ENCODE data around the gene SLC13A1. TPM values are rescaled to one million over a fixed set of nuclear protein-coding genes. Genes with fewer than 3 reads are reported as not detected.

SLC13A1 gene
- total RNA-seq, 1 experiment from 2014 or later, result 0.04 TPM

DNA sequence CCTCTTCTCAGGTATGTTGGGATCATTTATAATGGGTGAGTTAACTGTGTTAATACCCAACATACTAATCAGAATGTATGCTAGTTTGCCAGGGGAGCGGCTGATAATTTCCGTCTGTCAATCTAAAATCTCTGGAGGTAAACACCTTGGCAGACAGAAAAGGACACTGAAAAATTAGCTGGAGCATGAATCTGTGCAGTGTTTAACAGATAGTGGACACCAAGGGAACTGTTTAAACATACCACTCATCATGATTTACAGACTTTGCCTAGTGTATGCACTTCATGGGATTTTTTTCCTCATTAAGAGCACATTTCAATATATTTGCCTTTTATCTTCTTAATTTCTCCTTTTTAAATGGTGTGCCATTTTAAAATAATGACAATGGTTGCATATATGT is 68.2 kb downstream of the SLC13A1 start:
- POLR2A ChIA-PET, result no interaction called here
- Mint-ChIP-seq H3K27me3 (ENCODE audit: low read depth) (no peaks in the 10 kb centered on the region), H3K27ac (no peak overlapping the region), H3K4me1 (no peaks in the 10 kb centered on the region), H3K9me3 (no peaks in the 10 kb centered on the region), H3K36me3 (no peaks in the 10 kb centered on the region), H3K4me3 (no peak overlapping the region)
- CTCF ChIA-PET, result interaction anchor here (1.0 to 1.2 kb wide), 2 partner anchors 12 to 61 kb away, joined by 3 to 5 read pairs; no protein-coding TSS in a partner anchor
- no peak for TF ChIP-seq RELA (CRISPR knock-in tag; IDR thresholded peaks at IDR 0.05; ENCODE audit: borderline replicate concordance)
- no peak for TF ChIP-seq ZNF396 (CRISPR knock-in tag; IDR thresholded peaks at IDR 0.05; ENCODE audit: borderline replicate concordance)
- no peak for ATAC-seq
- no peak for DNase-seq (ENCODE audit: low spot score)

DNA sequence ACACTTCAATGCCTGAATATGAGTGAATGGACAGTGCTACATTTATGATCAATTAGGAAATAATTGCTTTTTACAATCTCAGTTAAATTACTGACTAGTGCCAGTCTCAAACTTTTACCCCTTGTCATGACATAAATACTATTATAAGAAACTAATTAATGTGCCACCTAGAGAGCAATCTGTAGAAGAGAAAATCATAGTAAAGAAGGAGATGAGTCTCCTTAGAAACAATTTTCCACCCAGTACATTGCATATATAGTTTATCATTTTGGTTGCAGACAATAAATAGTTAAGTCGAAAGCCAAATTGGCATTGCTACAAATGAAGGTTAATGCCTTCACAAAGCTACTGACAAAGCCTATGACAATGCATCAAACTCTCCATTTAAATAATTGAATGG is 68.6 kb downstream of the SLC13A1 start:
- H3K27me3 Mint-ChIP-seq (ENCODE audit: low read depth), result no peaks in the 10 kb centered on the region
- DNase-seq (ENCODE audit: low spot score) (no peak), ATAC-seq (no peak)
- no peaks in the 10 kb centered on the region for H3K4me1 Mint-ChIP-seq
- ChIA-PET POLR2A (no interaction called here), CTCF (interaction anchor here (1.0 to 1.2 kb wide), 2 partner anchors 12 to 61 kb away, joined by 3 to 5 read pairs; no protein-coding TSS in a partner anchor)
- H3K27ac Mint-ChIP-seq, result no peak overlapping the region
- no peak overlapping the region for H3K4me3 Mint-ChIP-seq
- H3K9me3 Mint-ChIP-seq, result no peaks in the 10 kb centered on the region
- H3K36me3 Mint-ChIP-seq, result no peaks in the 10 kb centered on the region
- TF ChIP-seq ATF1 (CRISPR knock-in tag; IDR thresholded peaks at IDR 0.05) (no peak), ELF4 (CRISPR knock-in tag; IDR thresholded peaks at IDR 0.05; ENCODE audit: low read depth) (no peak), ESRRA (CRISPR knock-in tag; IDR thresholded peaks at IDR 0.05; ENCODE audit: borderline replicate concordance) (no peak), CREB1 (CRISPR knock-in tag; IDR thresholded peaks at IDR 0.05) (no peak), ZNF263 (CRISPR knock-in tag; IDR thresholded peaks at IDR 0.05; ENCODE audit: low read depth) (no peak), GRHL2 (CRISPR knock-in tag; IDR thresholded peaks at IDR 0.05; ENCODE audit: insufficient replicate concordance, severe bottlenecking) (no peak), FOXP1 (CRISPR knock-in tag; IDR thresholded peaks at IDR 0.05; ENCODE audit: borderline replicate concordance) (no peak), FOXK1 (CRISPR knock-in tag; IDR thresholded peaks at IDR 0.05) (no peak)
- TF ChIP-seq, protein P1, sequence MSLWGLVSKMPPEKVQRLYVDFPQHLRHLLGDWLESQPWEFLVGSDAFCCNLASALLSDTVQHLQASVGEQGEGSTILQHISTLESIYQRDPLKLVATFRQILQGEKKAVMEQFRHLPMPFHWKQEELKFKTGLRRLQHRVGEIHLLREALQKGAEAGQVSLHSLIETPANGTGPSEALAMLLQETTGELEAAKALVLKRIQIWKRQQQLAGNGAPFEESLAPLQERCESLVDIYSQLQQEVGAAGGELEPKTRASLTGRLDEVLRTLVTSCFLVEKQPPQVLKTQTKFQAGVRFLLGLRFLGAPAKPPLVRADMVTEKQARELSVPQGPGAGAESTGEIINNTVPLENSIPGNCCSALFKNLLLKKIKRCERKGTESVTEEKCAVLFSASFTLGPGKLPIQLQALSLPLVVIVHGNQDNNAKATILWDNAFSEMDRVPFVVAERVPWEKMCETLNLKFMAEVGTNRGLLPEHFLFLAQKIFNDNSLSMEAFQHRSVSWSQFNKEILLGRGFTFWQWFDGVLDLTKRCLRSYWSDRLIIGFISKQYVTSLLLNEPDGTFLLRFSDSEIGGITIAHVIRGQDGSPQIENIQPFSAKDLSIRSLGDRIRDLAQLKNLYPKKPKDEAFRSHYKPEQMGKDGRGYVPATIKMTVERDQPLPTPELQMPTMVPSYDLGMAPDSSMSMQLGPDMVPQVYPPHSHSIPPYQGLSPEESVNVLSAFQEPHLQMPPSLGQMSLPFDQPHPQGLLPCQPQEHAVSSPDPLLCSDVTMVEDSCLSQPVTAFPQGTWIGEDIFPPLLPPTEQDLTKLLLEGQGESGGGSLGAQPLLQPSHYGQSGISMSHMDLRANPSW (CRISPR knock-in tag; conservative IDR thresholded peaks at IDR 0.05; ENCODE audit: low read depth), result no peak

DNA sequence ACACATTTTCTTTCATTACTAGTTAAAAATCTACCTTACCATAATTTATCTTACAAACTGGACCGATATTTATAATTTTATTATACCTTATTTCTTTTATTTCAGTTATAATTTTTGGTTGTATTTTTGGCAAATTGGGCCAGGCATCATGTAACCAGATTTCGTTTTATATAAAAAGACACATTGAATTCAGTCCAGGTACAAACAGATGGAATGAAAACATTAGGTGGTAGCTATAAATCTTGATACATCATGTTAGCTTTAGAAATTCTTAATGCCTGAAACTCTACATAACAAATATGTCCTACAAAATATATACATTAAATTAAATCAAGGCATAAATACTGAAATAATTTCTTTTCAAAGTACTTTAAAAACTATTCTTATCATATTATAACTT is 73.1 kb downstream of the SLC13A1 start:
- ChIA-PET POLR2A (no interaction called here), CTCF (interaction anchor here (1.1 kb wide), 1 partner anchor 29 kb away, joined by 4 read pairs; no protein-coding TSS in a partner anchor)
- Mint-ChIP-seq H3K27ac (no peak overlapping the region), H3K4me1 (no peaks in the 10 kb centered on the region), H3K27me3 (ENCODE audit: low read depth) (no peaks in the 10 kb centered on the region), H3K4me3 (no peak overlapping the region), H3K9me3 (no peaks in the 10 kb centered on the region), H3K36me3 (no peaks in the 10 kb centered on the region)
- DNase-seq (ENCODE audit: low spot score), result no peak
- TF ChIP-seq, protein P2, sequence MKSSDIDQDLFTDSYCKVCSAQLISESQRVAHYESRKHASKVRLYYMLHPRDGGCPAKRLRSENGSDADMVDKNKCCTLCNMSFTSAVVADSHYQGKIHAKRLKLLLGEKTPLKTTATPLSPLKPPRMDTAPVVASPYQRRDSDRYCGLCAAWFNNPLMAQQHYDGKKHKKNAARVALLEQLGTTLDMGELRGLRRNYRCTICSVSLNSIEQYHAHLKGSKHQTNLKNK (CRISPR knock-in tag; IDR thresholded peaks at IDR 0.05), result no peak
- TF ChIP-seq ZNF232 (CRISPR knock-in tag; IDR thresholded peaks at IDR 0.05) (no peak), SMAD3 (CRISPR knock-in tag; IDR thresholded peaks at IDR 0.05; ENCODE audit: borderline replicate concordance) (no peak), ETV6 (CRISPR knock-in tag; IDR thresholded peaks at IDR 0.05) (no peak), FOXK1 (CRISPR knock-in tag; IDR thresholded peaks at IDR 0.05) (no peak), JUN (CRISPR knock-in tag; IDR thresholded peaks at IDR 0.05) (no peak), ZBTB21 (CRISPR knock-in tag; IDR thresholded peaks at IDR 0.05; ENCODE audit: borderline replicate concordance) (no peak), OVOL2 (CRISPR knock-in tag; IDR thresholded peaks at IDR 0.05; ENCODE audit: borderline replicate concordance) (no peak), TEAD4 (CRISPR knock-in tag; IDR thresholded peaks at IDR 0.05) (no peak), IRF2 (CRISPR knock-in tag; IDR thresholded peaks at IDR 0.05; ENCODE audit: borderline replicate concordance, low read depth) (no peak), ZNF423 (CRISPR knock-in tag; IDR thresholded peaks at IDR 0.05) (no peak)
- TF ChIP-seq, protein P3, sequence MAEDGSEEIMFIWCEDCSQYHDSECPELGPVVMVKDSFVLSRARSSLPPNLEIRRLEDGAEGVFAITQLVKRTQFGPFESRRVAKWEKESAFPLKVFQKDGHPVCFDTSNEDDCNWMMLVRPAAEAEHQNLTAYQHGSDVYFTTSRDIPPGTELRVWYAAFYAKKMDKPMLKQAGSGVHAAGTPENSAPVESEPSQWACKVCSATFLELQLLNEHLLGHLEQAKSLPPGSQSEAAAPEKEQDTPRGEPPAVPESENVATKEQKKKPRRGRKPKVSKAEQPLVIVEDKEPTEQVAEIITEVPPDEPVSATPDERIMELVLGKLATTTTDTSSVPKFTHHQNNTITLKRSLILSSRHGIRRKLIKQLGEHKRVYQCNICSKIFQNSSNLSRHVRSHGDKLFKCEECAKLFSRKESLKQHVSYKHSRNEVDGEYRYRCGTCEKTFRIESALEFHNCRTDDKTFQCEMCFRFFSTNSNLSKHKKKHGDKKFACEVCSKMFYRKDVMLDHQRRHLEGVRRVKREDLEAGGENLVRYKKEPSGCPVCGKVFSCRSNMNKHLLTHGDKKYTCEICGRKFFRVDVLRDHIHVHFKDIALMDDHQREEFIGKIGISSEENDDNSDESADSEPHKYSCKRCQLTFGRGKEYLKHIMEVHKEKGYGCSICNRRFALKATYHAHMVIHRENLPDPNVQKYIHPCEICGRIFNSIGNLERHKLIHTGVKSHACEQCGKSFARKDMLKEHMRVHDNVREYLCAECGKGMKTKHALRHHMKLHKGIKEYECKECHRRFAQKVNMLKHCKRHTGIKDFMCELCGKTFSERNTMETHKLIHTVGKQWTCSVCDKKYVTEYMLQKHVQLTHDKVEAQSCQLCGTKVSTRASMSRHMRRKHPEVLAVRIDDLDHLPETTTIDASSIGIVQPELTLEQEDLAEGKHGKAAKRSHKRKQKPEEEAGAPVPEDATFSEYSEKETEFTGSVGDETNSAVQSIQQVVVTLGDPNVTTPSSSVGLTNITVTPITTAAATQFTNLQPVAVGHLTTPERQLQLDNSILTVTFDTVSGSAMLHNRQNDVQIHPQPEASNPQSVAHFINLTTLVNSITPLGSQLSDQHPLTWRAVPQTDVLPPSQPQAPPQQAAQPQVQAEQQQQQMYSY (CRISPR knock-in tag; IDR thresholded peaks at IDR 0.05), result no peak
- TF ChIP-seq, protein P4, sequence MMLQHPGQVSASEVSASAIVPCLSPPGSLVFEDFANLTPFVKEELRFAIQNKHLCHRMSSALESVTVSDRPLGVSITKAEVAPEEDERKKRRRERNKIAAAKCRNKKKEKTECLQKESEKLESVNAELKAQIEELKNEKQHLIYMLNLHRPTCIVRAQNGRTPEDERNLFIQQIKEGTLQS (CRISPR knock-in tag; conservative IDR thresholded peaks at IDR 0.05), result no peak
- ATAC-seq, result no peak
